BLaER1 (cell line): Measurements from ENCODE around the gene APIP.
A peak's percentile ranks its signal among the peaks of the same experiment; 100 is the strongest.
"Not testable (repeated sequence)": the region's sequence is repeated elsewhere in the genome, so short reads cannot be mapped to it uniquely, and the experiment has no call there.

Source experiments
- H3K27ac ChIP-seq: shearing (Covaris generic); formaldehyde crosslinking; 2 replicates; pipeline ENCODE4 v1.8.1; 2022
- H3K27me3 ChIP-seq: shearing (Covaris generic); formaldehyde crosslinking; 2 replicates; pipeline ENCODE4 v1.8.1; 2022
- H3K36me3 ChIP-seq: shearing (Covaris generic); formaldehyde crosslinking; 2 replicates; pipeline ENCODE4 v1.8.1; 2022
- H3K4me1 ChIP-seq: shearing (Covaris generic); formaldehyde crosslinking; 2 replicates; pipeline ENCODE4 v1.8.1; 2022
- H3K4me2 ChIP-seq: shearing (Covaris generic); formaldehyde crosslinking; 2 replicates; pipeline ENCODE4 v1.8.1; 2022
- H3K4me3 ChIP-seq: shearing (Covaris generic); formaldehyde crosslinking; 2 replicates; pipeline ENCODE4 v1.8.1; 2022
- H3K9ac ChIP-seq: shearing (Covaris generic); formaldehyde crosslinking; 2 replicates; pipeline ENCODE4 v1.8.1; 2022
- H3K9me3 ChIP-seq: shearing (Covaris generic); formaldehyde crosslinking; 2 replicates; pipeline ENCODE4 v1.8.1; 2022
- H4K20me1 ChIP-seq: shearing (Covaris generic); formaldehyde crosslinking; 2 replicates; pipeline ENCODE4 v1.8.1; 2022
- Cebpa-rat ChIP-seq: shearing (Covaris generic); IDR thresholded peaks from 2 replicates; pipeline ENCODE4 v1.8.1; 2022

APIP gene

DNA sequence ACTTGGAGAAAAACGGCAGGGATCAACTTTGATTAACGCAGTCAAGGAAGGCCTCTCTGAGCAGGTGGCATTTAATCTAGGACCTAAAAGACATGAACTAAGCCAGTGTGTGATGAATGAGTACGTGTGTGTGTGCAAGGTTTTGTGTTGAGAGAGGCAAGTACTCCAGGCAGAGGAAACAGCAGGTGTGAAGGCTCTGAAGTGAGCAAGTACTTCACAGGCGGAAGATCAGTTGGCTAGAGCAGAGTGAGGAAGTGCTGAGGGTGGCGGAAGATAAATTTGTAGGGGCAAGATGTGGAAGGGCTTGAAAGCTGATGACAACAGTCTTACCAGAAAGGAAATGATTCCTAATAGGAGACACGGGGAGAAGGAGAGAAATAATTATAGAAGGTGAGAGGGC, 6.8 kb downstream of the APIP start:
- H3K4me1 ChIP-seq: peaks cover 57% of the 10 kb centered on the region
- H3K9ac ChIP-seq: peak overlapping the region; percentile 51; the same call in 1 of the 2 replicates
- peaks cover 24% of the 10 kb centered on the region for H4K20me1 ChIP-seq
- peak overlapping the region; percentile 63 for H3K27ac ChIP-seq
- no peaks in the 10 kb centered on the region for H3K27me3 ChIP-seq
- no peak overlapping the region for H3K4me3 ChIP-seq
- H3K4me2 ChIP-seq: peak overlapping the region; percentile 80
- H3K36me3 ChIP-seq: peaks cover 42% of the 10 kb centered on the region
- TF ChIP-seq Cebpa-rat: no peak
- peaks cover 42% of the 10 kb centered on the region for H3K9me3 ChIP-seq

DNA sequence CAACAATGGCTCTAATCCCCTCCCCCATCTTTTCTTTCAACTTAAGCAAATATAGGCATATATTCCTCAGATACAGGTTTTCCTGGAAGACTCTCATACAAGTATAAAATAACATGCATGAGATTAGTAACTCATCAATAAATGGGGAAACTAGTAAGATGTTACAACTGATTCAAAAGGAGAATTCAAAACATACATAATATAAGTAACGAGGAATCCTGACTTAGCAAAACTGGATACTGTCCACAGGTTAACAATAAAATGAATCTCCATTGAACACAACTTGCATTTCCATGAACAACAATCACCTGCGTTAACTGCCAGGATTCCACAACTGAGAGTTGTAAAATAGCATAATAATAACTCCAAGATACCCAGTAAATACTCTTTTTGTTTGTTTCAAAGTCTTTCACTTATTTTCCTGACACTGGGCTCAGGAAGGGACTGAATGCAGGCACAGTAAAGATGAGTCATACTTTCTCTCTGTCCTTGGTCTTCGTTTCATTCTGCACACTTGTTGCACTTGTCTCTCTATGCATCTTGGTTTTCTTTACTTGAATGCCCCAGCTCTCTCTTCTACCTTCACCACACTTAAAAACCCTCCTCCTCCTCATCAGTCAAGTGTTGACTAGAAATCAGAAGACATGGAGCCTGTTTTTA, 8.1 kb downstream of the APIP start:
- TF ChIP-seq Cebpa-rat: no peak
- H3K27me3 ChIP-seq: no peaks in the 10 kb centered on the region
- peaks cover 46% of the 10 kb centered on the region for H3K9me3 ChIP-seq
- H3K4me1 ChIP-seq: peaks cover 53% of the 10 kb centered on the region
- H4K20me1 ChIP-seq: peaks cover 24% of the 10 kb centered on the region
- peak overlapping the region; percentile 80 for H3K4me2 ChIP-seq
- no peak overlapping the region; the same call in 1 of the 2 replicates for H3K9ac ChIP-seq
- no peak overlapping the region for H3K27ac ChIP-seq
- H3K36me3 ChIP-seq: peaks cover 44% of the 10 kb centered on the region
- H3K4me3 ChIP-seq: no peak overlapping the region

GRCh38 chr11:34905666-34906065, 10.5 kb downstream of the APIP start:
- H3K9ac ChIP-seq: no peak overlapping the region
- H3K4me1 ChIP-seq: peaks cover 40% of the 10 kb centered on the region

DNA sequence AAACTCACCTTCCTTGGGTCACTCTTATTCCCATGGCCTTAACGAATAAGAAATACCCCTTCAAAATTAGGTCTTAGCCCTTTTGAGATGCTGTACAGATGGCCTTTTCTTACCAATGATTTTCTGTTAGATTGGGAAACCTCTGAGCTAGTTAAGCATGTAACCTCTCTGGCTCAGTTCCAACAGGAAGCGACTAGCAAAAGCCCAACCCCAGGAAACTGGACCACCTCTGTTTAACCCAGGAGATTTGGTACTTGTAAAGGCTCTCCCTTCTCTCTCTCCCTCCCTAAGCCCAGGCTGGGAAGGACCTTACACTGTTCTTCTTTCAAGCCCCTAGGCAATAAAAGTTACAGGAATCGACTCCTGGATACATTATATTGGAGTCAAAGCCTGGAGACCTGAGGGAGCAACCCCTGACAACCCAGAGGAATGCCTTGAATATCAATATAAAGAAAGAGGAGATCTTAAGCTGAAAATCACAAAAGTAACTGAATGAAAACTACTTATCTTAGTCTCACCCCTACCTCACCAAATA, 11.7 kb downstream of the APIP start:
- peaks cover 29% of the 10 kb centered on the region for H3K4me1 ChIP-seq
- H4K20me1 ChIP-seq: peaks cover 11% of the 10 kb centered on the region
- H3K27me3 ChIP-seq: no peaks in the 10 kb centered on the region
- TF ChIP-seq Cebpa-rat: no peak
- H3K36me3 ChIP-seq: peaks cover 71% of the 10 kb centered on the region
- H3K27ac ChIP-seq: no peak overlapping the region
- H3K9me3 ChIP-seq: peaks cover 76% of the 10 kb centered on the region
- H3K4me3 ChIP-seq: no peak overlapping the region
- H3K4me2 ChIP-seq: peak overlapping the region; percentile 15; the same call in 1 of the 2 replicates
- no peak overlapping the region for H3K9ac ChIP-seq

More at GRCh38 chr11:34905666-34906065, 10.5 kb downstream of the APIP start:
- Histone ChIP-seq H3K27ac (no peak overlapping the region), H3K9me3 (peaks cover 64% of the 10 kb centered on the region), H3K4me2 (0 out of 2 replicates have a peak overlapping the region, but pooled peaks have one; percentile 15), H3K4me3 (no peak overlapping the region), H3K36me3 (peaks cover 59% of the 10 kb centered on the region), H3K27me3 (no peaks in the 10 kb centered on the region), H4K20me1 (peaks cover 12% of the 10 kb centered on the region)
- TF ChIP-seq Cebpa-rat: no peak

DNA sequence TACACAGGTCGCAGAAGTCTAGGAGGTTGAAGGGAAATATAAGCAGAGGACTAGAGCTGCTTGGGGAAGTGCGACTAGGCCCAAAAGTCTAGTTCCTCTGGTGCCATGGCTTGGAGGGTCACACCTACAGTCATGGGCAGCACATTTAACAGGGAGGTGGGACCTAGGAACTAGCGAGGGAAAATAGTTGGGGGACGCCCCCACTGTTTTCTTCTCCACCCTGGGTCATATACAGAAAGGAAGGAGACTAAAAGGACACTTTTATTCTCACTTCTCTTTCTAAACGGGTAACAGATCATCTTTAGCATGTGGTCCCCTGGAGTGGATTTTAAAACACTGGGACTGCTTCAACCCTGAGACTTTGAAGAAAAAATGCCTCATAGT, 16.6 kb downstream of the APIP start:
- Histone ChIP-seq H3K4me1 (peaks cover 7% of the 10 kb centered on the region), H3K36me3 (peaks cover 80% of the 10 kb centered on the region), H3K4me3 (peak overlapping the region; percentile 39; the same call in 1 of the 2 replicates), H3K4me2 (no peak overlapping the region), H3K9ac (no peak overlapping the region), H3K27me3 (no peaks in the 10 kb centered on the region), H3K9me3 (peaks cover 81% of the 10 kb centered on the region), H4K20me1 (peaks cover 7% of the 10 kb centered on the region), H3K27ac (no peak overlapping the region)
- TF ChIP-seq Cebpa-rat: no peak

DNA sequence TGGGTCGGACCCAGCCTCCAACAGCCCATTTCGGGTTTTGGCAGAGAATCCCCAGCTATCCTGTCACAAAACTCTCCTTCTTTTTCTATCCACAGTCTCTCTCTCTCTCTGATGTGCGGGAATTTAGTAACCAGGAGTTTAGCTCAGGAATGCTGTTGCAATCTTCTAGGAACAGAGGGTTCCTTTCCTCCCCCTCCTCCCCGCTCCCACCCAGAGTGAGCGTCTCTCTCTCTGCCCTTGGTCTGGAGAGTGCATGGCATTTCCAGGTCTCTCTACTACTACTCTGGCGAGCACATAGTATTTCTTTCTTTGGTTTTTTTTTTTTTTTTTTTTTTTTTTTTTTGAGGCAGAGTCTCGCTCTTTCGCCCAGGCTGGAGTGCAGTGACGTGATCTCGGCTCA, 17.7 kb downstream of the APIP start:
- Histone ChIP-seq H4K20me1 (peaks cover 12% of the 10 kb centered on the region), H3K27ac (no peak overlapping the region), H3K9ac (no peak overlapping the region), H3K27me3 (no peaks in the 10 kb centered on the region), H3K36me3 (peaks cover 70% of the 10 kb centered on the region), H3K9me3 (peaks cover 70% of the 10 kb centered on the region), H3K4me3 (no peak overlapping the region), H3K4me1 (no peaks in the 10 kb centered on the region), H3K4me2 (no peak overlapping the region)
- TF ChIP-seq Cebpa-rat: no peak

DNA sequence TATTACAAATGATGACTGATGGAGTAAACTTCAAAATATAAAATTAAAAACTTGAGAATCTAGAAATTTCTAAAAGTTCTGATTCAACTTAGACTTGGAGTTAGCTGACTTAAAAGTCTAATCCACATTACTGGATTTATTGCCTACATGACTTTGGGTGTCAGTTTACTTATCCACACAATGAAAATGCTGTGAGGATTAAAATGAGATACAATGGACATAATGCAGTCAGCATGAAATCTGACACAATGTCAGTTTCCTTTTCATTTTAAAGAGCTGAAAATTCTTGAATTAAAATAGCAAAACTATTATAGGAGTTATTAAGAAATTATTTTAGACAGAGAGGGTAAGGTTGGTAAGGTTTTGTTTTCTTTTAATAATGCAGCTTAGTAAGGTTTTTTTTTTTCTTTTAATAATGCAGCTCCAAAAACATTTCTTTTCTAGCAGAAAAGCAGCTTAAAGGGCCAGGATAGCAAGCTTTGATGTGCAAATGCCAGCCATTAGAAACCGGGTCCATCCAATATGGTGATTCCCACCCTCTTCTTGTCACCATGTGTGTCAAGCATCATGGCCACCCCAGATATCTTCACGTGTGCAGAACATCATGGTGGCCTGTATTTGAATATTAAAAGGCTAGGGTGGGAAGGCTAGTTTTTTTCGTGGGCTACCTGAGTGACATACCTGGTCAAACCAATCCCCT, 18.9 kb downstream of the APIP start:
- peaks cover 58% of the 10 kb centered on the region for H3K9me3 ChIP-seq
- H3K4me1 ChIP-seq: no peaks in the 10 kb centered on the region
- H3K9ac ChIP-seq: no peak overlapping the region
- H3K27me3 ChIP-seq: no peaks in the 10 kb centered on the region
- no peak for TF ChIP-seq Cebpa-rat
- H3K36me3 ChIP-seq: peaks cover 59% of the 10 kb centered on the region
- H3K4me3 ChIP-seq: no peak overlapping the region
- no peak overlapping the region for H3K4me2 ChIP-seq
- no peak overlapping the region for H3K27ac ChIP-seq
- H4K20me1 ChIP-seq: peaks cover 16% of the 10 kb centered on the region

- not testable (repeated sequence) for H3K4me1 ChIP-seq, H3K4me3 ChIP-seq, H3K27me3 ChIP-seq, H3K4me2 ChIP-seq, H3K9ac ChIP-seq, H3K27ac ChIP-seq
- Histone ChIP-seq H3K36me3 (peaks cover 47% of the 10 kb centered on the region), H4K20me1 (peaks cover 28% of the 10 kb centered on the region), H3K9me3 (peaks cover 47% of the 10 kb centered on the region)
These were observed 20.0 kb downstream of the APIP start for GRCh38 chr11:34896191-34896590.

GRCh38 chr11:34893416-34893815, 22.8 kb downstream of the APIP start:
- H3K9ac ChIP-seq: no peak overlapping the region
- no peak overlapping the region for H3K4me3 ChIP-seq
- no peak for TF ChIP-seq Cebpa-rat
- no peak overlapping the region for H3K4me2 ChIP-seq
- peaks cover 19% of the 10 kb centered on the region for H3K9me3 ChIP-seq
- H4K20me1 ChIP-seq: peaks cover 30% of the 10 kb centered on the region
- H3K4me1 ChIP-seq: no peaks in the 10 kb centered on the region
- H3K36me3 ChIP-seq: peaks cover 22% of the 10 kb centered on the region
- no peak overlapping the region for H3K27ac ChIP-seq
- no peaks in the 10 kb centered on the region for H3K27me3 ChIP-seq

GRCh38 chr11:34891611-34892010, 24.6 kb downstream of the APIP start:
- Histone ChIP-seq H3K36me3 (peaks cover 21% of the 10 kb centered on the region), H3K27ac (no peak overlapping the region), H3K4me1 (no peaks in the 10 kb centered on the region), H3K9me3 (peaks cover 5% of the 10 kb centered on the region), H3K27me3 (no peaks in the 10 kb centered on the region), H3K4me2 (no peak overlapping the region), H4K20me1 (peaks cover 30% of the 10 kb centered on the region), H3K9ac (no peak overlapping the region), H3K4me3 (no peak overlapping the region)
- no peak for TF ChIP-seq Cebpa-rat
